Panc1 (cell line): ENCODE measurements around the gene RASSF4.

ENCODE experiments used
- CTCF ChIP-seq: fragments of 450-650 bp; IDR thresholded peaks from 2 replicates; pipeline ENCODE4 v1.5.1; 2017; ENCODE audit warnings: mild to moderate bottlenecking
- REST ChIP-seq, 2 experiments: IDR thresholded peaks; 2 replicates each; pipeline ENCODE4 v1.6.1; 2011 to 2012; ENCODE audit warnings: low read depth in 2 of 2, control low read depth in 1 of 2, low read length in 1 of 2, mild to moderate bottlenecking in 1 of 2, moderate library complexity in 1 of 2; ENCODE audit not compliant: insufficient read depth in 1 of 2

GRCh38 chr10:44961931-44962750 is 2.5 kb downstream of the RASSF4 start:
- TF ChIP-seq CTCF (no peak), REST (IDR thresholded peaks at IDR 0.05; ENCODE audit: insufficient read depth in 1 of 2, low read depth in 2 of 2, low read length in 1 of 2) (no peak)
